ENCODE measurements around the gene TOM1L1. TPM values are rescaled to one million over a fixed set of nuclear protein-coding genes. Genes with fewer than 3 reads are reported as not detected.

TOM1L1 gene
- total RNA-seq, 2 experiments from 2014 or later, result not detected

DNA sequence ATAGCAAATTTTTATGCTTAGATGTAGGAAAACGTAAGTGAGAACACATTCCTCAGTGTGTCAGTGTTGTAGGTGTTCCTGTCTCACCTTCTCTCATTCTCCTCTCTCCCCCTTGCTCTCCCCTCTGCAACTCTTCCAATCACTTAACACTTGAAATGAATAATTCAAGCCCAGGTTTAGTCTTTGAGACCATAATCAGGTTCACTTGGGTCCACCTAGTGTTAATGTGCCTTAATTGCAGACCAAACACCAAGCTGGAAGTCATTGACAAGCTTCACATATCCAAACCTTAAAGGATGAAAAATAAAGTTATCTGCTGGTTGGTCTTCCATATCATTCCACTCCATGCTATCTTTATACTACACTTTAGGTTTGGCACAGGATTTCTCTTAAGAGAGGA is 104.9 kb downstream of the TOM1L1 start:
- Mint-ChIP-seq H3K9me3 (no peaks in the 10 kb centered on the region), H3K4me3 (no peak overlapping the region), H3K27ac (no peak overlapping the region), H3K4me1 (ENCODE audit: low read depth) (no peaks in the 10 kb centered on the region), H3K36me3 (ENCODE audit: low read depth) (peaks cover 23% of the 10 kb centered on the region), H3K27me3 (no peaks in the 10 kb centered on the region)
- Histone ChIP-seq H3K4me1 (ENCODE audit: insufficient read depth, low read length) (no peaks in the 10 kb centered on the region), H3K9me3 (ENCODE audit: control insufficient read depth in 1 of 2, insufficient read depth in 1 of 2, low read length in 2 of 2) (no peaks in the 10 kb centered on the region), H3K36me3 (ENCODE audit: insufficient read depth, low read length) (no peaks in the 10 kb centered on the region), H3K4me3 (ENCODE audit: low read length) (no peak overlapping the region), H3K27ac (ENCODE audit: low read depth in 1 of 2, low read length in 2 of 2) (no peak overlapping the region), H3K27me3 (ENCODE audit: control insufficient read depth in 1 of 2, insufficient read depth in 2 of 2, low read length in 2 of 2) (no peaks in the 10 kb centered on the region)
- TF ChIP-seq, protein P1, sequence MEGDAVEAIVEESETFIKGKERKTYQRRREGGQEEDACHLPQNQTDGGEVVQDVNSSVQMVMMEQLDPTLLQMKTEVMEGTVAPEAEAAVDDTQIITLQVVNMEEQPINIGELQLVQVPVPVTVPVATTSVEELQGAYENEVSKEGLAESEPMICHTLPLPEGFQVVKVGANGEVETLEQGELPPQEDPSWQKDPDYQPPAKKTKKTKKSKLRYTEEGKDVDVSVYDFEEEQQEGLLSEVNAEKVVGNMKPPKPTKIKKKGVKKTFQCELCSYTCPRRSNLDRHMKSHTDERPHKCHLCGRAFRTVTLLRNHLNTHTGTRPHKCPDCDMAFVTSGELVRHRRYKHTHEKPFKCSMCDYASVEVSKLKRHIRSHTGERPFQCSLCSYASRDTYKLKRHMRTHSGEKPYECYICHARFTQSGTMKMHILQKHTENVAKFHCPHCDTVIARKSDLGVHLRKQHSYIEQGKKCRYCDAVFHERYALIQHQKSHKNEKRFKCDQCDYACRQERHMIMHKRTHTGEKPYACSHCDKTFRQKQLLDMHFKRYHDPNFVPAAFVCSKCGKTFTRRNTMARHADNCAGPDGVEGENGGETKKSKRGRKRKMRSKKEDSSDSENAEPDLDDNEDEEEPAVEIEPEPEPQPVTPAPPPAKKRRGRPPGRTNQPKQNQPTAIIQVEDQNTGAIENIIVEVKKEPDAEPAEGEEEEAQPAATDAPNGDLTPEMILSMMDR (IDR thresholded peaks at IDR 0.05), result peak; percentile 26
- DNase-seq (peak in 3 of 14 experiments; percentile 0 to 13 (median 11)), ATAC-seq (ENCODE audit: poor library complexity) (no peak)
- ChIA-PET POLR2A (no interaction called here), CTCF (interaction anchor here (0.6 to 1.9 kb wide), 2 partner anchors 12 to 416 kb away, joined by 3 to 5 read pairs; partner anchors contain the start of gene MMD)
- intact Hi-C loops (cut with DNase I, micrococcal nuclease), result no loop called here

Other genes with a start within 250 kb of the TOM1L1 start
- 10 to 100 TPM; 24.1 to 30.3 TPM for gene COX11, start 67.8 kb downstream of the TOM1L1 start, total RNA-seq
- 1 to 10 TPM; 5.1 to 5.4 TPM for gene STXBP4, start 67.9 kb downstream of the TOM1L1 start, total RNA-seq